Measurements from ENCODE around the gene NLGN3.

NLGN3 gene

DNA sequence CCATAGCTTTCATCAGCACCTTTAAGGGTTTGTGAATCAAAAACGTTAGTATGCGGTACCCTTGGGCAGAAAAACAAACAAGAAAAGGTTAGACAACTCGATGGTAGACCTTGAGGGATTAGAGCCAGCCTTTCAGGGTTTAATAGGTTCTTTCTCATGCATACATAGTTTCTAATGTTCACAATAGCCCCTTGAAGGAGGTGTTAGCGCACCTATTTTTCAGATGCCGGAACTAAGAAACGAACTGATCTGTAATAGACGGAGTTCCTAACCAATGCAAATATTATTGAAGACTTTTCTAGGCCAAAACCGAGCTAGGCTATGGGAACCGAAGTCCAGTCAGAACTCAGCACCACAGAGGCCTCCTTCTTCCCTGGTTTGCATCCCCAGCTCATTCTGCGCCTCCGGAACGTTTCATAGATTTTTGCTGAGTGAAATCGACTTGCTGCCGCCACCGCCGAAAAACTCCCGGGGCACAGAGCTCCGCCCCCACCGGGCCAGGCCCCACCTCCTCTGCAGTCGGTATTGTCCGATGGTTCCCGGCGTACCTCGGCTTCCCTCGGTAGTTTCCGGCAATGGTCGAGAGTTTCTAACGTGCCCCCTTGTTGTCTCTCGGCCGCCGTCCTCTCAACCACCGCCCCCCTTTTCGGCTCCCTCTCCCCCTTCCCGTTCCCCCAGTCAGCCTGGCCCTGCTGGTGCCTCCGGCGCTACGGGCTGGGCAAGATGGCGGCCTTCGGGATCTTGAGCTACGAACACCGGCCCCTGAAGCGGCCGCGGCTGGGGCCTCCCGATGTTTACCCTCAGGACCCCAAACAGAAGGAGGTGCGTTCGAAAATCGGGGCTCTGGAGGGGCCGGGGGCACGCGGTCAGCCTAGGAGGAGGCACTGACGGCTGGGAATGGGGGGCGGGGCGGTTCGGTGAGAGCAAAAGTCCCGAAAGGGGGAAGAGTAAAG, 26.3 kb upstream of the NLGN3 start, which contains the start of gene MED12:
MED12 (plus strand) TSS at position 565 of the 953 bp plus-strand sequence; CDS start at position 724, 159 bp downstream.
- peak; percentile 88 for DNase-seq (ENCODE audit: low spot score)

DNA sequence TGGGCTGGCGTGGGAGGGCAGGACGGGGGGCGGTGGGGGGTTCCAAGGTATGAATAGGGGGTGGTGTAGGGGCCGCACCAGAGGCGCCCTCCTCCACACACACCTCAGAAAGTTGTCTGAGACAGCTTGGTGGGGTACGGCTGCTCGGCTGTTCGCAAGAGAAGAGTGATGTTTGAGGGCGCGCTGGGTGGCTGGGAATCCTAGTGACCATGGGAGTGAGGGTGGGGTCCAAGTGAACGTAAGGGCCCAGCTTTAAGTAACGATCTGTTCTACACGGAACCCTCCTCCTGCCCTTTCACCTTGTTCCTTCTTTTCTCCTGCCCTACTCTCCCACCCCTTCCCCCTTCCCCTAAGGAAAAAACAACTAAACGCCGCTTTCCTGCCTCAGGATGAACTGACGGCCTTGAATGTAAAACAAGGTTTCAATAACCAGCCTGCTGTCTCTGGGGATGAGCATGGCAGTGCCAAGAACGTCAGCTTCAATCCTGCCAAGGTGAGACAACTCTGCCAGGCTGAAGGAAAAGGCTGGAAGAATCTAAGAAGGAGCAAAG, 25.6 kb upstream of the NLGN3 start:
- no peak for DNase-seq (ENCODE audit: low spot score)

DNA sequence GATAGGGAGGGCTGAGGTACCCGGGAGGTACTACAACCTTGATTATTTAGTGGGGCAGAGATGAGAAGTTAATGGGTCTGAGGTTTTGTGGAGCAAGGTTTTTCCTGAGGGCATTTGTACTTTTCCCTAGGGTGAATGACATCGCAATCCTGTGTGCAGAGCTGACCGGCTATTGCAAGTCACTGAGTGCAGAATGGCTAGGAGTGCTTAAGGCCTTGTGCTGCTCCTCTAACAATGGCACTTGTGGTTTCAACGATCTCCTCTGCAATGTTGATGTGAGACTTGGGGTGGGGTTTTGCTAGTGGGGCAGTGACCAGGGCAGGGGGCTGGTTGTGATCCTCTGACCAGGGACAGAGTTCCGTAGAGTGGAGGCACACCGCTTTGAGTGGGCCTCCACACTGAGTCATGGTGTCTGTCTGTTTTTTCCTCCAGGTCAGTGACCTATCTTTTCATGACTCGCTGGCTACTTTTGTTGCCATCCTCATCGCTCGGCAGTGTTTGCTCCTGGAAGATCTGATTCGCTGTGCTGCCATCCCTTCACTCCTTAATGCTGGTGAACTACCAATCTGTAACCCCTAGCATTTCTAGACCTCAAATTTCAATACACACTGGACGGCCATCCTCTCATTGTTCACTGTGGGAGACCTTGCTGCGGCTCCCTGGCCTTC, 16.3 kb upstream of the NLGN3 start:
- no peak for DNase-seq (ENCODE audit: low spot score)

DNA sequence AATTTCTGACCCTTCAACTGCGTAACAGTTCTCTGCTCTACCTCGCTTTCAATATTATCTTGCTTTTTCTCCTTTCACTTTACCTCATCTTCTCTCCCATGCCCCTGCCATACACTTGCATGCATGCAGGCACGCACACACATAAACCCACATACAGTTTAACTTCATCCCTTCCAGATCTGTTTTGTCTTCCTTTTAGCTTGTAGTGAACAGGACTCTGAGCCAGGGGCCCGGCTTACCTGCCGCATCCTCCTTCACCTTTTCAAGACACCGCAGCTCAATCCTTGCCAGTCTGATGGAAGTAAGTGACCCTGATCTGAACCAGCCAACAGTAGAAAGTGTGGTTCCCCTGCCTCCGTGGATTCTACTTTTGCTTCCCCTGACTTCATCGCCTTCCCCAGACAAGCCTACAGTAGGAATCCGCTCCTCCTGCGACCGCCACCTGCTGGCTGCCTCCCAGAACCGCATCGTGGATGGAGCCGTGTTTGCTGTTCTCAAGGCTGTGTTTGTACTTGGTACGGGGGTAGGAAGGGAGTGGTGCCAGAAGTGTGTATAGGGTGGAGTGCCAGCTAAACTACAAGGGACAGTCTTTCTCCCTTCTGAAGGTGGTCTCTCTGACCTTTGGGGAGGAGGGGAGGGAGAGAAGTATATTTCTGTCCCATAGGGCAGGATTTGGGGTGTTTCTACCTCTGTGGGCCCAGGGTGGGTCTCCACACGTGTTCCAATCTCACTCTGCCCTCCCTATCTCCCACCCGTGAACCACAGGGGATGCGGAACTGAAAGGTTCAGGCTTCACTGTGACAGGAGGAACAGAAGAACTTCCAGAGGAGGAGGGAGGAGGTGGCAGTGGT, 15.5 kb upstream of the NLGN3 start:
- peak; percentile 67 for DNase-seq (ENCODE audit: low spot score)

DNA sequence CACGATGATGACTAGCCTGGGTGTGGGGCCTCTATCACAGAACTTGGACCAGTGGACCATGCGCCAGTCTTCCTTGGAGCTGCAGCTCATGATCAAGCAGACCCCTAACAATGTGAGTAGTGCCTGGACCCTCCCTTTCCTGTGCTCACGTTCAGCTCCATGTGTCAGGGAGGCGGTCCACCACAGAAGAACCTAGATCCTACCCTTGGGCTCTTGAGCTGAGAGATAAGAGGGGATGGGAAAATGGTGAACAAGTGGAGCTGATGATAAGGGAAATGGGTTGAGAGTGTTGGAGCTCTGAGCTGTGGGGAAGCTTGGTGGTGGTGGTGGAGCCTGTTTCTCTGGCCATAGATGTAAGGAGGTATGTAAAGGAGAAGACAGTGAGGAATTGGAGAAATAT, 13.1 kb upstream of the NLGN3 start:
- no peak for DNase-seq (ENCODE audit: low spot score)

DNA sequence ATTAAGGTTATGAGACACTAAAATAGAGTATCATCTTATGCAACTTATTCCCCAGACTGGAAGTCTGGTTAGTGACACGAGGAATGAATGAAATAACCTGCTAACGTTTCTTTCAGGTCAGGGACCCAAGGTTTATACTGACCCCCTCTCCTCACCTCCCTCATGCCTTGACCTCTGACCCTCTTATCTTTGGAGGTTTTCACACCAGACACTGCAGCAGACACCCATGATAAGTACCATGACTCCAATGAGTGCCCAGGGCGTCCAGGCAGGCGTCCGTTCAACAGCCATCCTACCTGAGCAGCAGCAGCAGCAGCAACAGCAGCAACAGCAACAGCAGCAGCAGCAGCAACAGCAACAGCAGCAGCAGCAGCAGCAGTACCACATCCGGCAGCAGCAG, 4.2 kb upstream of the NLGN3 start:
- DNase-seq (ENCODE audit: low spot score) = no peak

DNA sequence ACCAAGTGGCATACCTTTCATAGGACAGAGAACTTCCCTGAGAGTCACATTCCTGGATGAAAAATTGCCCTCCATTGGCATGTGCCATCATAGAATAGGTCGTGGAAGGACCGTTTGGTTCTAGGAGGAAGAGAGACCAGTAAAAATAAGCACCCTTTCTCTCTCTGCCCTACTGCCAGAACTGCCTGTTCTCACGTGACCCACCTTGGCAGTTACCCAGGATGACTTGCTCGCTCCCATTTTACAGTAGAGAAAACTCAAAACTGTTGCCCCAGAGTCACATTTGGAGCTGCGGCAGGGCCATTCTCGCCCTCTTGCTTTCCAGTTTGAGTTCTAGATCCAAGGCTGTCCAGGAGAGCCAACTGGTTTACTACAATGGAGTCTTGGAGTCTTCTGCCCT, 1.1 kb upstream of the NLGN3 start:
- DNase-seq (ENCODE audit: low spot score) = no peak

DNA sequence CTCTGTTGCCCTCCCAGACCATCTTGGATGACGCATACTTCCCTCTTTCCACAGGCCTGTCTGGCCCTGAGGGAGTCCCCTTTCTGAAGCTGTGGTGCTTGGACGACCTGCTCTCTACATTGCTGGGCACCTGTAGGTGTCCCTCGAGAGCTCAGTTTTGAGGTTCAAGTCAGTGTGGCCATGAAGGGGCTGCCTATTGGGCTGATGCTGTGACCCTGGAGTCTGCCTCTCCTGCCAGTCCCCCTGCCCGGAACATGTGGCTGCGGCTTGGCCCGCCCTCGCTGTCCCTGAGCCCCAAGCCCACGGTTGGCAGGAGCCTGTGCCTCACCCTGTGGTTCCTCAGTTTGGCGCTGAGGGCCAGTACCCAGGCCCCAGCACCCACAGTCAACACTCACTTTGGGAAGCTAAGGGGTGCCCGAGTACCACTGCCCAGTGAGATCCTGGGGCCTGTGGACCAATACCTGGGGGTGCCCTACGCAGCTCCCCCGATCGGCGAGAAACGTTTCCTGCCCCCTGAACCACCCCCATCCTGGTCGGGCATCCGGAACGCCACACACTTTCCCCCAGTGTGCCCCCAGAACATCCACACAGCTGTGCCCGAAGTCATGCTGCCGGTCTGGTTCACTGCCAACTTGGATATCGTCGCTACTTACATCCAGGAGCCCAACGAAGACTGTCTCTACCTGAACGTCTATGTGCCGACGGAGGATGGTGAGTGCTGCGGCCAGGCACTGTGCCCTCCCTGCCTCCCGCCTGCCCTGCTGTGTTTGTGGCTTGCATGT, 3.0 kb downstream of the NLGN3 start:
- DNase-seq (ENCODE audit: low spot score) = no peak

DNA sequence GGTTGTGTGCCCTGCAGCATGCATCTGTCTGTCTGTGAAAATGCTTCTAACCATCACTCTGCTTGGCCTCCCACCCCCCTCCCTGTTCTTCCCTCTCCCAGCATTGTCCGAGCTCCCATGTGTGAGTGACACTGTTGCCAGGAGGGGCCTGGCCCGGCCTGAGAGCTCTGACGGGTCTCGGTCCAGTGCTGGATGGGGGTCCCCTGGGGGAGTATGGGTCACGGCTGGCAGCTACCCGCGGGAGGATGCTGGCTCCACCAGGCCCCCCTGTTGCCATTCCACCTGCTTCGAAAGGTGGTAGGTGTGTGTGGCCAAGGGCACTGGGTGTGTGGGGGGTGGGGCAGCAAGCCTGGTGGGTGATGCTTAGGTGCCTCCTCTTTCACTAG, 3.6 kb downstream of the NLGN3 start:
- no peak for DNase-seq (ENCODE audit: low spot score)

DNA sequence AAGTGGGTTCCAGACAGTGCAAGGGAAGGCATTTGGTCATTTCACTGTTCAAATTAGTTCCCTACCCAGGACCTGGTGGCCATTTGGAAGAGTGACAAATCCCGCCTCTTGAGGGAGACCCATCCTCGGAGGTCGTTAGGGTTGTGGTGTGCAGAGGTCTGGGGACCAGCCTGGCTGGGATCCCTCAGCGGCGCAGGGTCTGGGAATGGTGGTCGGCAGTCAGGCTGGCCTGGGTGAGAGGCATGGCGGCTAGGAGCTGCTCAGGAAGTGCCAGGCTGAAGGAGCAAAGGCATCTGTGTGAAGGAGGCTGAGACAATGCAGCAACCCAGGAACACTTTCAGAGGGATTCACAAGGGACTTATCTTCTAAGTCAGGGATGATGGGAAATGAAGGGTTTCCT, 6.7 kb downstream of the NLGN3 start:
- DNase-seq (ENCODE audit: low spot score) = no peak

DNA sequence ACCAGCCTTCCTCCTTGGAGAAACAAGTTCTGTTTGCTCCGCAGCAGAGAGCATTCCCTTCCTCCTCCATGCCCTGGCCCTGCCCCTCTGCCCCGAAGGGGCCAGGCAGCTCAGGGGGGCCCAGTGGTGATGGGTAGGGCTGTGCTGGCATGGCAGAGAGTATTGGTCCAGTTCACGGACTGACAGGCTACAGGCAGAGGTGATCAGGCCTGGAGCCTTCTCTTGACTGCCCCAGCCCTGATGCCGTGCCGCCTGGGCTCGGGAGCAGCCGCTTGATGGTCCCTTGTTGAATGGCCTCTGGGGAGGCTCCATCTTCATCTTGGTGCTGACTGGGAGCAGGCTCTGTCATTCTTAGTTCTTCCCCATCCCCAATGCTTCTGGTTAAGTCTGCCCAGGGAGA, 9.6 kb downstream of the NLGN3 start:
- DNase-seq (ENCODE audit: low spot score) = no peak

DNA sequence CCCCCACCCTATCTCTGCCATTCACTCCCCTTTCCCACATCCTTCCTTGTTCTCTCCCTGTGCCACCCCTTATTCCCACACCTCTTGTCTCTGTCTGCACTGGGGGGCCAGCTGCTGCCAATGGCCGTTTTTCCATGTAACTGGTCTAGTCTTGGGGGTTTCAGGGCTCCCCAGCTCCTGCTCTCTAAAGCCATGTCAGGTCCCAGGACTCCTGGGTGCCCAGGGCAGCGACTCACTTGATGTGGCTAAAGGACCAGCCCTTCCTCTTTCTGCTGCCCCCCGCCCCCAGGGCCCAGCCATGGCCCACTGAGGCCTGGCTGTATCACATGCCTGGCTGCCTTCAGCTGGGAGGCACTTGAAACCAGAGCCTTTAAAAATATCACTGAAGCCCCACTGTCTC, 10.0 kb downstream of the NLGN3 start:
- DNase-seq (ENCODE audit: low spot score) = no peak

DNA sequence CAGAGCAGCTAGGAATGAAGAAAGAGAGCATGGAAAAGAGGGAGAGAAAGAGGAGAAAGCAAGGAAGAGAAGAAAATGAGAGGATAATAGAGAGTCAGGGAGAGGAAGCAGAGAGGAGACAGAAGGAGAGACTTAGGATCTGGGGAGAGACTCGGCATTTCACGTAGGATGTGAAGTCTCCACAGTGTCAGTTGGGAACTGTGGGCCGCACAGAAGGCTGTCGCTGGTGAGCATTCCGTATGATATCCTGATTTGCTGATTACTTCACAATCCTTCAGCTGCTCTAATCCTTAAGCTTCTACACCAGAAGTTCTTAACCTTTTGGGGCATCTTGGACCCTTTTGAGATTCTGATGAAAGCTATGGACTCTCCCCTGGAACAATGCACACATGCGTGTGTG, 14.0 kb downstream of the NLGN3 start:
- no peak for DNase-seq (ENCODE audit: low spot score)

DNA sequence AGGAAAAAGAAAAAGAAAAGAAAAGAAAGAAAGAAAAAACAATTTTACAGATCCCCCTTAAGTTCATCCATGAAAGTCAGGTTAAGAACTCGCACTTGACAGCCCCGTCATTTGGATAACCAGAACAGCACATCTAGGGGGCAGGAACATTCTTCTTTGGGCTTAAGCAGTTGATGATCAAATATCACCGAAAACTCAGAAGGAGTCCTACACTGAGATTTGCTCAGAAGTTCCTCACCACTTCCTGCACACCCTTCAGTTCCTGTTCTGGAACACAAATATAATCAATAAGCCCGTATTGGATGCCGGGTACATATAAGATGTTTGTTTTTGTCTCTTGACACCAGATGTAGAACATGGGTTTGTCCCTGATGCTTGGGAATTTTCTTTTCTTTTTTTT, 14.7 kb downstream of the NLGN3 start:
- DNase-seq (ENCODE audit: low spot score) = no peak

DNA sequence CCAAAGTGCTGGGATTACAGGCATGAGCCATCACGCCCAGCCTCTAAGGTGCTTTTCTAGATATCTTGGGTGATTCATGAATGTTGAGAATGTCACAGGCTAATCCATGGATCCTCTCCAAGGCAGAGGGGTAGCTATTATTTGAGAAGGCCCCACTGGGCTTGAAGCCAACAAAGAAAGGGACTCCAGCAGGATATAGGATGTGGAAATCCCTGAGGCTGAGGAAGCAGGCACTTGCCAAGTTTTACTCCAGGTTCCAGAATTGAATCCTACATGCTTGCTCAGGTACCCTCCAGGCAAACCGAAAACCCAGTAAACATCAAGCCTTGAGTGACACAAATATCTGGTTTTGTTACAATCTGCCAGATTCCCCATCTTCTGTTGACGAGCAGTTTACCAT, 15.8 kb downstream of the NLGN3 start:
- no peak for DNase-seq (ENCODE audit: low spot score)

DNA sequence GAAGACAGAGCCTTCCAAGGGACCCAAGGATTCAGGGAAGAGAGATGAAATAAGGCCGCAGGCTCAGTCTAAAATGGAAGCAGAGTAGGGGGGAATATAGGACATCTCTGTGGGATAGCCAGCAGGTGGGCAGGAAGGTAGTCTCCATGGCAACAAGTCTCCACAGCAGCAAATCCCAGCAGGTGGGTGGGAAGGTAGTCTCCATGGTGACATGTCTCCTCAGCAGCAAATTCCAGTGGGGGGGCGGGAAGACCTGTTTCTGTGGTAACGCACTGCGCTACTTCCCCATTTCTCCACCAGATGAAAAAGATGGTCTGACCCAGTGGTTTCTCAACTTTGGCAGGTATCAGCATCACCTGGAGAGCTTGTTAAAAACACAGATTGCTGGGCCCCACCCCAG, 18.3 kb downstream of the NLGN3 start:
- DNase-seq (ENCODE audit: low spot score) = no peak

DNA sequence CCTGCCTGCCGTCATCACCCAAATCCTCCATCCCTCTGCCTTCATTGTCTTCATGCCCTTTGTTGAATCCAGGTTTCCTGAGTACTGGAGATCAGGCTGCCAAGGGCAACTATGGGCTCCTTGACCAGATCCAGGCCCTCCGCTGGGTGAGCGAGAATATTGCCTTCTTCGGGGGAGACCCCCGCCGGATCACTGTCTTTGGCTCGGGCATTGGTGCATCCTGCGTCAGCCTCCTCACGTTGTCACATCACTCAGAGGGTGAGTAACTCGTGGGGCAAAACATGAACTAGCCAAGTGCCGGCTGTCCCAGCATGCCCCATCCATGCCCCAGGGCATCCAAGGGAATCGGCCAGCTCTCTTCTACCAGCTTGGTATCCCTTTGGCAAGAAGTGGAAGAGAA, 19.4 kb downstream of the NLGN3 start:
- DNase-seq (ENCODE audit: low spot score) = no peak

DNA sequence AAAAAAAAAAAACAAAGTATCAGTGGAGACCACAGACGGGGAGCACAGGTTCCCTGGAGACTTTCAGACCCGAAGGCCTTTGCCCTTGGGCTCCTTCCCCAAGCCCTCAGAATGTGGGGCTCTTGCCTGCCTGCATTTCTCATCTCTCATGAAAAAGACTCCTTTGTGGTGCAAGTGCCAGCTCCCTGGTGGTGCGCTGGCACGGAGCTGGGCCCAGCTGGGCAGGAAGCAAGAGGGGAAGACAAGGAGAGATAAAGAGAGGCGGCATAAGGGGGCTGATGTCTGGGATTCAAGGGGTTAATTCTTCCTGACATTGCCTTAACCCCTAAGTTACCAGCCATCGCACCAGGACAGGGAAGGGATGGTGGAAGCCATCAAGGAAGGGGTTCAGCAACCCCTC, 21.8 kb downstream of the NLGN3 start:
- no peak for DNase-seq (ENCODE audit: low spot score)

DNA sequence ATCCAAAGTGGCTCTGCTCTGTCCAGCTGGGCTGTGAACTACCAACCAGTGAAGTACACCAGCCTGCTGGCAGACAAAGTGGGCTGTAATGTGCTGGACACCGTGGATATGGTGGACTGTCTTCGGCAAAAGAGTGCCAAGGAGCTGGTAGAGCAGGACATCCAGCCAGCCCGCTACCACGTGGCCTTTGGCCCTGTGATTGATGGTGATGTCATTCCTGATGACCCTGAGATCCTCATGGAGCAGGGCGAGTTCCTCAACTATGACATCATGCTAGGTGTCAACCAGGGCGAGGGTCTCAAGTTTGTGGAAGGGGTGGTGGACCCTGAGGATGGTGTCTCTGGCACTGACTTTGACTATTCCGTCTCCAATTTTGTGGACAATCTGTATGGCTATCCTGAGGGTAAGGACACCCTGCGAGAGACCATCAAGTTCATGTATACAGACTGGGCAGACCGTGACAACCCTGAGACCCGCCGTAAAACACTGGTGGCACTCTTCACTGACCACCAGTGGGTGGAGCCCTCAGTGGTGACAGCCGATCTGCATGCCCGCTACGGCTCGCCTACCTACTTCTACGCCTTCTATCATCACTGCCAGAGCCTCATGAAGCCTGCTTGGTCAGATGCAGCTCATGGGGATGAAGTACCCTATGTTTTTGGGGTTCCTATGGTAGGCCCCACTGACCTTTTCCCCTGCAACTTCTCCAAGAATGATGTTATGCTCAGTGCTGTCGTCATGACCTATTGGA, 22.6 kb downstream of the NLGN3 start:
- DNase-seq (ENCODE audit: low spot score) = no peak

DNA sequence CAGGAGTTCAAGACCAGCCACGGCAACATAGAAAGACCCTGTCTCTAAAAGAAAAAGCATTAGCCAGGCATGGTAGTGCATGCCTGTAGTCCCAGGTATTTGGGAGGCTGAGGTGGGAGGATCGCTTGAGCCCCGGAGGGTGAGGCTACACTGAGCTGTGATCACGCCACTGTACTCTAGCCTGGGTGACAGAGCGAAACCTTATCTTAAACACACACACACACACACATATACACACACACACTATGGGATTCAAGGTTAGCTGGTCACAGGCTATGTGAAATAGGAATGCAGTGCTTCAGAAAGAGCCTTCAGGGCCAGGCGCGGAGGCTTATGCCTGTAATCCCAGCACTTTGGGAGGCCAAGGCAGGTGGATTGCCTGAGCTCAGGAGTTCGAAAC, 23.5 kb downstream of the NLGN3 start:
- DNase-seq (ENCODE audit: low spot score) = no peak

DNA sequence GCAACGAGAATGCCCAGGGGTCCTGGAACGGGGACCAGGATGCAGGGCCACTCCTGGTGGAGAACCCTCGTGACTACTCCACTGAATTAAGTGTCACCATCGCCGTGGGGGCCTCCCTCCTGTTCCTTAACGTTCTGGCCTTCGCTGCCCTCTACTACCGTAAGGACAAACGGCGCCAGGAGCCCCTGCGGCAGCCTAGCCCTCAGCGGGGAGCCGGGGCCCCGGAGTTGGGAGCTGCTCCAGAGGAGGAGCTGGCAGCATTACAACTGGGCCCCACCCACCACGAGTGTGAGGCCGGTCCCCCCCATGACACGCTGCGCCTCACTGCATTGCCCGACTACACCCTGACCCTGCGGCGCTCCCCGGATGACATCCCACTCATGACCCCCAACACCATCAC, 24.9 kb downstream of the NLGN3 start:
- no peak for DNase-seq (ENCODE audit: low spot score)
